Left kidney (tissue), 2 donors: ENCODE measurements around the gene STAT2. TPM values are rescaled to one million over a fixed set of nuclear protein-coding genes. Genes with fewer than 3 reads are reported as not detected.

ENCODE experiments used
- DNase-seq: peaks from one replicate; pipeline ENCODE4 v3.0.0-alpha.2; 2013
- polyA plus RNA-seq: library from polyadenylated mRNA; unstranded; fragments of 120-200 nt; gene quantifications from one replicate; pipeline ENCODE4 v1.2.1, GENCODE V29; 2013; ENCODE audit not compliant: insufficient read length

STAT2 gene
- polyA plus RNA-seq, 1 donor, result 153 TPM

GRCh38 chr12:56293795-56294194, 66.1 kb downstream of the STAT2 start:
- no peak for DNase-seq

Other genes starting within 250 kb of the STAT2 start
- gene RPL41, start 243.5 kb downstream of the STAT2 start, polyA plus RNA-seq, result 4,270 TPM
- gene ZC3H10, start 241.8 kb downstream of the STAT2 start, polyA plus RNA-seq, result 5.8 TPM
- 81.2 TPM for gene ESYT1, start 231.8 kb downstream of the STAT2 start, polyA plus RNA-seq
- gene MYL6B, start 207.5 kb downstream of the STAT2 start, polyA plus RNA-seq, result 155 TPM
- 1,671 TPM for gene MYL6, start 201.7 kb downstream of the STAT2 start, polyA plus RNA-seq
- 160 TPM for gene SMARCC2, start 170.6 kb downstream of the STAT2 start, polyA plus RNA-seq
- 45.4 TPM for gene RNF41, start 138.2 kb downstream of the STAT2 start, polyA plus RNA-seq
- gene NABP2, start 135.8 kb downstream of the STAT2 start, polyA plus RNA-seq, result 31.5 TPM
- gene SLC39A5, start 130.1 kb downstream of the STAT2 start, polyA plus RNA-seq, result 51.0 TPM
- 35.9 TPM for gene ANKRD52, start 101.7 kb downstream of the STAT2 start, polyA plus RNA-seq
- gene COQ10A, start 93.2 kb downstream of the STAT2 start, polyA plus RNA-seq, result 23.7 TPM
- 241 TPM for gene CS, start 59.8 kb downstream of the STAT2 start, polyA plus RNA-seq
- gene CNPY2, start 44.1 kb downstream of the STAT2 start, polyA plus RNA-seq, result 157 TPM
- gene PAN2, start 26.1 kb downstream of the STAT2 start, polyA plus RNA-seq, result 135 TPM
- 1.2 TPM for gene IL23A, start 21.2 kb downstream of the STAT2 start, polyA plus RNA-seq
- gene APOF, start 2.8 kb upstream of the STAT2 start, polyA plus RNA-seq, result 0.08 TPM
- gene TIMELESS, start 89.3 kb upstream of the STAT2 start, polyA plus RNA-seq, result 49.1 TPM
- gene MIP, start 94.5 kb upstream of the STAT2 start, polyA plus RNA-seq, result 0.17 TPM
- 7.2 TPM for gene SPRYD4, start 108.5 kb upstream of the STAT2 start, polyA plus RNA-seq
- gene GLS2, start 128.1 kb upstream of the STAT2 start, polyA plus RNA-seq, result 2.7 TPM
- 36.7 TPM for gene RBMS2, start 161.7 kb upstream of the STAT2 start, polyA plus RNA-seq